C1 segment of cervical spinal cord (tissue), 14 donors: ENCODE data around the gene ITM2C.
A peak's percentile ranks its signal among the peaks of the same experiment; 100 is the strongest.

Experiments
- DNase-seq, 14 donors: peaks; one replicate each; lab custom pipeline; 2025; lab: John Stamatoyannopoulos, UW

Gene ITM2C

DNA sequence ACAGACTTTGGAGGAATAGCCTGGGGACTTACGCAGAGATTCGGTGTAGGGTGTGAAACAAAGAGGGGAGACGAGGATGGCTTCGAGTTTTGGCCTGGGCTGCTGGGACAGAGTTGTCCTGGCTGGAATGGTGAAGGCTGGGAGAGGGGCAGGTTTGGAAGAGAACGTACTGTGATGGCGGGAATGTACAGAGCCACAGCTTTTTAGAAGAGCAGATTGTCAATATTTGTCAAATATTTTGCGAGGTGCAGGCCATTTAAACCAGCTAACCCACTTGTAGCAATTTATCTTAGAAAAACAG is 14.4 kb upstream of the ITM2C start:
- no peak for DNase-seq

DNA sequence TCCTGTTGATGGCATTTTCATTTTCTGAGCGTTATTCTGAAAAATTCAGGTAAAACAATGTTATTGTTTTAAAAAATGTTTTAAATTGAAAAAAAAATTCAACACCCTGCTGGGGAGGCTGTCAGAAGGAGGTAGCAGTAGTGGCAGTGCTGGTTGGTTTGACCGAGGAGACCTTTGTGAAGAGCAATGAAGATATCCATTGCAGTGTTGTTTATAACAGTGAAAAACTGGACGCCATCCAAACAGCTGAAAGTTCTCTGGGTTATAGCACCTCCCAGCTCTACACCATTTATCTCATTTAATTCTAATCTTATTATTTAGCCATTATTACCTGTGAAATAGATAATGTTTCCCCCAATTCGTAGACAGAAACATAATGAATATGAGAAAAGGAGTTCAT is 12.6 kb upstream of the ITM2C start:
- no peak for DNase-seq

- no peak for DNase-seq
These were observed 3.0 kb upstream of the ITM2C start for GRCh38 chr2:230861552-230862255.

GRCh38 chr2:230862292-230862691 is 2.5 kb upstream of the ITM2C start:
- no peak for DNase-seq

DNA sequence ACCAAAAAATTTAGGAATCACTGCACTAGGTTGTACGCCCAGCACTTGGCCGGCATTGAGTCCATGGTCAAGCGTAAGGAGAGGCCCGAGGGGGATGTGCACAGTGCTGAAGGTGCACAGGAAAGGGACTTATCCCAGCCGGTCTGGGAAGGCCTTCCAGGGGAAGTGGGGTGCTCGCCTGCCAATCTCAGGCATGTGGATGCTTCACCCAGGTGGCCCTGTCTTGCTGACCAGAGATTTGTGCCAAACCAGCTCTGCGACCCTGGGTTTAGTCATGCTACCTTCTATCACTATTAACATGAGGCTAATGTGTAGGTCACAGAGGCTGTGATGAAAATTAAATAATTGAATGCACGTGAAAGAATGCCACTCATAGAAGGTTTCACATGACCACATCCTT is 1.7 kb upstream of the ITM2C start:
- DNase-seq: no peak

DNA sequence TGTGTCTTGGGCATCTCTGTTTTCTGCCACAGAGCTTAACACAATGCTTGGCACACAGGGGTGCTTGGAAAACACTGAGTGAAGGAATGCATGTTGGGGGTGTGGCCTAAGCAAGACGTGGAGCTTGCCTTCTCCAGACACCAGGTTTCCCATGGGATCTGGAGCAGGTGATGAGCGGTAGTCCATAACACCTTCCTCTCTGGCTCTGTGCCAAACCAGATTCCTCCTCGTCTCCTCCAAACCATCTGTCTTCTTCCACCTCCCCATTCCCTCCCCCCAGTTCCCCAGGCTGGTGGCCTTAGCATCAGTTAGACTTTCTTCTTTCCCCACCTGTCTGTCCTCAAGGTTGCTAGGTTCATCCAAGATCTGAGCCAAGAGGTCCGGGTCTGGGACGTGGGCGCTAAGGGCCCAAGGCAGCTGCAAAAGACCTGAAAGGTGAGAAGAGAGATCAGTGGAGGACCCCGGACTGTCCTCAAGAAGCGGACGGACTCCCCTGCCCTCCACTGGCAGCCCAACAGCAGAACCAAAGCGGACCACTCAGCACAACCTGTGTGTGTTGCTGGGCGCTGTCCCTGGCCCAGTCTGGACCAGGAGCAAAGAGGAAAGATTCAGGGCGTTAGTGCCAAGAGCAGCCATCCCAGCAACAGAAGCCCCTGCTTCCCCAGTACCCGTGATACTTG is 1.2 kb upstream of the ITM2C start:
- DNase-seq: no peak

DNA sequence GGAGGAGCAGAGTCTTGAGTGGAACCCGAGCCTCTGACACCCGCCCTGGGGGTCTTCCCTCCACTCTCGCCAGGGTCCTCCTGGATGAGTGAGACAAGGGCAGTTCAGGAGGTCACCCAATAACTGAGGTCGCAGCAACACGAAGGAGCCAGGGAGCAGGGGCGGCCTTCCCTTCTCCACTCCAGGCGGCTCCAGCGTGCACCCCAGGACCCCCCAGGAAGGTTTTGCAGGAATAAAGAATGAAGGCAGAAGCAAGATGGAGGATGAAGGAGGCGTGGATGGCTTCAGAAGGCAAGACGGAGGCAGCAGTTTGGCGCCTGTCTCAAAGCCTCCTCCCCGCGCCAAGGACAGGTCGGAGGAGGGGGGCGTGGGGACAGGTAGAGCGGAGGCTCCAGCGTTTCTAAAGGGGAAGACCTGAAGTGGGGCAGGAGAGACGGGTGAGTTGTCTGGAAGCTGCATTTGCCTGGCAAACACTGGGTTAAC is 579 bp upstream of the ITM2C start:
- DNase-seq: no peak

- peak in 1 of 14 donors; percentile 58 for DNase-seq
These were observed 594 bp downstream of the ITM2C start for GRCh38 chr2:230865307-230865765.

DNA sequence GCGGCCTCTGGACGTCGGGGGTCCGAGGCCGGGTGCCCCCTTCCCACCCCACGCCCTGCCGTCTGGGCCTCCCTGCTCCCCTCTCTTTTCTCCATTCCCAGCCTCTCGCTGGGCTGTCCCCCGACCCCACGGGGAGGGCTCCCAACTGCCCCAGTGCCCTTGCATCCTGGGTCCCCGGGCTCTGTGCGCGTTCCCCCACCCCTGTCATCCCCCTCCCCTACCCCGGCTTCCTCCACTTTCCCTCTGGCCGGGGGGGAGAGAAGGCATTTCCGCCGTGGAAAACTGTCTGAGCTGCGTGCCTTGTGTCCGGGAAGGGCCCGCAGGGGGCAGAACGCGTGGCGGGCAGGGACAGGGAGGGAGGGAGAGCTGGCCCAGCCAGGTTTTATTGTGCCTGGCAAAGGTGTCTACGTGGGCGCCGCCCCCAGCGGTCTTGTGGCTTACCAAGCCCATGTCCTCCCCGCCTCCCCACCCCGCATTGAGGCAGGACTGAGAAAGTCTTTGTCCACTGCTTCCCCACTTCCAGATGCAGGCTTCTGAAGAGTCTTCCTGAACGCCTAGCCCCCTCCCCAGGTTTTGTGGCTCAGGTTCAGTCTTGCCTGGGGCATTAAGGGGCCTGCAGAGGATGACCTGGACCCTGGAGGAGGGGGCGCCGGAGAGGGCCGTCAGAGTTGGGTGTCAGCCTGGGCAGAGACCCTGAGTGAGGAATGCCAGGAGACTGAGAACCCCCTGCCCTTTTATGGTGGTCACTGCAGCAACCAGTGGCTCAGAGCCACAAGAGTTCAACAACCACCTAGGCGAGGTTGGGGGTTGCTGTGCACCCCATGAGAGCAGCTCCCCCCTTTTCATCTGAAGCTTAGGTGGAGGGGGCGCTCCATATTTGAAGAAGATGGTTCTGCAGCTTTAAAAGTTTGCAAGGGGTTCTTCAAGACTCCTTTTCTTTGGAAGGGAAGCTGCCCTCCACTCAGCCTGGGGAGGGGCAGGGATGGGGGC is 1.3 kb downstream of the ITM2C start:
- DNase-seq: peak in 6 of 14 donors; percentile 25 to 68 (median 47)

- peak in 10 of 14 donors; percentile 20 to 75 (median 53) for DNase-seq
These were observed 2.2 kb downstream of the ITM2C start for GRCh38 chr2:230866756-230867523.

GRCh38 chr2:230868161-230868946 is 3.6 kb downstream of the ITM2C start:
- no peak for DNase-seq

DNA sequence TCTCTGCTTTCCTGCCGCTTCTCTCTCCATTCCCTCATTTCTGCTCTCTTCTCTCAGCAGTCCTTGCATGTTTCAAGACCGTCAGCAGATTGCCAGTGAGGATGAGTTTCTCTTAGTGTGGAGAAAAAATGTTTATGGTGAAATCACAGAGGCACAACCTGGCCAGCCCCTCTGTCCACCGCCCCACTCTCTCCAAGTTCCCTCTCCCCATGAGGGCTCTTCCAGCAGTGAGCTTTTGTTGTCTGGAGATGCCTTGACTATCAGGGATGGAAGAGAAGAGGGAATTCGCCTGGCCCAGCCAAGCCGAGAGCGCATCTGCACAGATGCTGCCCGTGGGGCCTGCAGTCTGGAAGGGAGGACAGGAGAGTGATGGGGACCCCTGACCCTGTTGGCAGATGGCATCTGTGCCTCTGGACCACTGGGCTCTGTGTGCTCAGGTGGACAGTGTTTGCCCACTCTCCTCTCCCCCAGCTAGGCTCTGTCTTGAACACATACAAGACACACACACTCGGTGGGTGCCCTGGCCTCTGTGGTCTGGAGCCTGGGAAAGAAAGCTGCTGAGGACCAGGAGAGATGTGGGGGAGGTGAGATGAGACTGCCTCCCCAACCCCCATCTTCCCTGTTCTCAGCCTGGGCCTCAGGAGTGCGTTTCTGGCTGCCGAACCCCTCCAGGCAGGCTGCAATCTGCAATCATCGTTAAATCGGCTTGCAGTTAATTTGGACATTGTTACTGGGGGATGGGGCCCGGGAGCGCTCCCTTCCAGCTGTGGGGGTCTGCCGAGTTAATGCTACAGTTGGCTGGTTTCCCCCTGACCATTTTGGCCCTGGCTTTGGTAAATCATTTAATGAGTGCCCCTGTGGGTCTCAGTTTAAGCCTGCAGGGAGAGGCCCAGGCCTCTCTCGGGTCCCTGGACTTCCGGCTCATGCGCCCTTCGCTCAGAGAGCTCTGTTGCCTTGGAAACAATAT is 4.5 kb downstream of the ITM2C start:
- DNase-seq: no peak

DNA sequence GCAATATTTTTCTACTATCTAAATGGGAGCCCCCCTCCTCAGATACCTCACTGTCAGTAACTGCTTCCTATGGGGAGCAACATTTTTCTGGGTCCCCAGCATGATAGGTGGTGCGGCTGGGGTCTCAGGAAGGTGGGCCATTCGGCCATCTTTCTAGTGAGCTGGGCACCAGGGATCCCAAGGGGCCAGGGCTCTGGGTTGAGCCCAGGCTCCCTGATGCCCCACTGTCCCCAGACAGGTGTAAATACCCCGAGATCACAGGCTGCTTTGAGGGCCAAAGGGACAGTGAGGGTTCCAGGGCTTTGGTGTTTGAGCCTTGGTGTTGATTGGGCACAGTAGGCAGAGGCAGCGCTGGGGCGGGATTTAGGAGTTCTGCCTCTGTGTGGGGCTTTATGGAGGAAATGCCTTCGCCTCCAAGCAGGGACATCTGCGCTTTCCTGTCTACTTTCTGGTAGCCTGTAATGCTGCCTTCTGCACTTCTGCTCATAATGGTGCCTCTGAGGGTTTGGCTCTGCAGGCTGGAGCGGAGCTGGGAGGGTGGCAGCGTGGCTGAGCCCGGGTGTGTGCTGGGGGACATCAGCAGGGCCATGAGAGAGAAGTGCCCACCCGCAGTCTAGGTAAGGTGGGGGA is 5.3 kb downstream of the ITM2C start:
- no peak for DNase-seq

GRCh38 chr2:230870544-230871360 is 6.0 kb downstream of the ITM2C start:
- no peak for DNase-seq

GRCh38 chr2:230871361-230872150 is 6.8 kb downstream of the ITM2C start:
- DNase-seq: no peak

DNA sequence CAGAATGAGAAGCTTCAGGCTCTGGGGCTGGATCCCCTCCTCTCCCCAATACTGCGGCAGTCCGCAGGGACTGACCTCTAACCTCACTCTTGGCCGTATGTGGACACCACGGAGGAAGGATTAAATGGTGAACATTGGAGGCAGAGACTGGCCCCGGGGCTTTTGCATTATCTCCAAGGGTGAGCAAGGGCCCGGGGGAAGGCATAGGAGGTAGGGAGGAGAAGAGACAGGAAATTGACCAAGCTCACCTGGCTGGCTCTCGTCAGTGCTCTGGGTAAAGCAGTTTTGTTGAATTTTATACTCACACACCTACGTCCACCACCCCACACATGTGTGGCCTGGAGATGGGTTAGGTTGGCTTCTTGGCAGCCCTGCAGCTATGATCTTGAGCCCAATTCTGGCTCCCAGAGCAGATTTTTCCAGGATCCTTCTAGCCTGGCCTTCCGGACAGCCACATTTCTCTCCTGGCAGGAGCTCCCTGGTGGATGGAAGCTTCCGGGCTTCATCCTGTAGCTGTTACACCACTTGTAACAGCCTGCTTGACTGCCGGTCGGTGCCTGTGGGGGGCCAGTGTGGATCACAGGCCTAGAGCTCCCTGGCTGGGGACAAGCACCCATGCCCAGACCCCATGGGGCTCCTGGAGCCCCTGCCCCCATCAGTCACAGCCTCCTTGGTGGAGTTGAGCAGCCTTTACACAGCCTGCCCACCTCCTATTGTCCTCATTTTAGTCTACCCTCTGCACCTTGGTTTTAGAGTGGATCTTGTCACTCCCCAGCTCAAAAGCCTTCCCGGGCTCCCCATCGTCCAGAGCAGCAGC is 7.6 kb downstream of the ITM2C start:
- peak in 1 of 14 donors; percentile 56 for DNase-seq
